ENCODE data around the gene MED19.

DNA sequence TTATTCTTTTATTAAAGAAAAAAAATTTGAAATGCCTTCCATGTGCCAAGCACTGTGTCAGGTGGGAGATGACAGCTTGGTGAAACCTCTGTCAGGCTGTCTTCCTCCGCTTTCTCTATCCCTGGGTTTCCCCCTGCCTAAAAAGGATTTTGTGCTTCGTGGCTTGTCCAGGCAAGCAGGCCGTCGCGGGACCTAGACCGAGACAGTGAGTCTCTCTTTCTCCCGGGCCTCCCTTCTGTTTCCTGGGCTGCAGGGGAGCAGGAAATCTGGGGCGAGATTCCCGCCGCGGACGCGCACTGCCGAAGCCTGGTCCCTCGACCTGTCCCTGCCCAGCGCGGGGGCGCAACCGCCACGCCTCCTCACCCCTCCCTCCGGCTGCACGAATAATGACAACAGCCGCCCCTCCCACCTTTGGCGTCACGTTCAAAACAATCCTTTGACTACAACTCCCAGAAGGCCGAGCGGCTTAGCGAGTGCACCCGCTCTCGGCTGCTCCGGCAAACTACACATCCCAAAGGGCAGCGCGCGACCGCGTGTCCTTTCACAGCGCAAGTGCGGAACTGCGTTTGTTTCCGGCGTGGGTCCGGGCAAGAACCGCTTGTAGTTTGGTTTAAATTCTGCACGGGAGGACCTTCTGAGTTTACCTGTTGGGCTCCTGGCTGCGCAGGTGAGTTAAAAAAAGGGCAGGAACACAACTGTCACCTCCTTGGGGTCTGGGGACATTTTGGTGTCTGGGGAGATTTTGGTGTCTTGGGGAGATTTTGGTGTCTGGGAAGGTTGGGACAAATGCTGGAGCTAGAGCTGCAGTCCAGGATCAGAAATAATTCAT lies 54.6 kb downstream of the MED19 start, which contains the start of gene CLP1:
- TF ChIP-seq, protein P1, sequence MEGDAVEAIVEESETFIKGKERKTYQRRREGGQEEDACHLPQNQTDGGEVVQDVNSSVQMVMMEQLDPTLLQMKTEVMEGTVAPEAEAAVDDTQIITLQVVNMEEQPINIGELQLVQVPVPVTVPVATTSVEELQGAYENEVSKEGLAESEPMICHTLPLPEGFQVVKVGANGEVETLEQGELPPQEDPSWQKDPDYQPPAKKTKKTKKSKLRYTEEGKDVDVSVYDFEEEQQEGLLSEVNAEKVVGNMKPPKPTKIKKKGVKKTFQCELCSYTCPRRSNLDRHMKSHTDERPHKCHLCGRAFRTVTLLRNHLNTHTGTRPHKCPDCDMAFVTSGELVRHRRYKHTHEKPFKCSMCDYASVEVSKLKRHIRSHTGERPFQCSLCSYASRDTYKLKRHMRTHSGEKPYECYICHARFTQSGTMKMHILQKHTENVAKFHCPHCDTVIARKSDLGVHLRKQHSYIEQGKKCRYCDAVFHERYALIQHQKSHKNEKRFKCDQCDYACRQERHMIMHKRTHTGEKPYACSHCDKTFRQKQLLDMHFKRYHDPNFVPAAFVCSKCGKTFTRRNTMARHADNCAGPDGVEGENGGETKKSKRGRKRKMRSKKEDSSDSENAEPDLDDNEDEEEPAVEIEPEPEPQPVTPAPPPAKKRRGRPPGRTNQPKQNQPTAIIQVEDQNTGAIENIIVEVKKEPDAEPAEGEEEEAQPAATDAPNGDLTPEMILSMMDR (IDR thresholded peaks at IDR 0.05; ENCODE audit: low read length) = no peak
- TF ChIP-seq EZH2 (IDR thresholded peaks at IDR 0.05; ENCODE audit: borderline replicate concordance, low read length) = no peak
